Spinal cord (tissue), 10 donors: ENCODE data around the gene MYO6. TPM values are rescaled to one million over a fixed set of nuclear protein-coding genes. Genes with fewer than 3 reads are reported as not detected.

Source experiments
- DNase-seq, 6 donors: peaks; one replicate each; pipeline versions ENCODE4 v3.0.0 to v3.0.0-alpha.2; 2013 to 2015; ENCODE audit warnings: low spot score in 6 of 6, low read depth in 4 of 6
- H3K27ac ChIP-seq: one replicate; pipeline ENCODE4 v1.5.1; 2013; ENCODE audit warnings: low read depth, low read length, control low read depth
- H3K27me3 ChIP-seq: one replicate; pipeline ENCODE4 v1.6.1; 2013; ENCODE audit warnings: low read length; ENCODE audit not compliant: control insufficient read depth, insufficient read depth
- H3K36me3 ChIP-seq: one replicate; pipeline ENCODE4 v1.6.1; 2013; ENCODE audit warnings: low read length; ENCODE audit not compliant: control insufficient read depth, insufficient read depth
- H3K4me1 ChIP-seq: one replicate; pipeline ENCODE4 v1.6.1; 2013; ENCODE audit warnings: low read length; ENCODE audit not compliant: control insufficient read depth, insufficient read depth
- H3K4me3 ChIP-seq: one replicate; pipeline ENCODE4 v1.5.1; 2013; ENCODE audit warnings: low read depth, low read length, control low read depth
- H3K9me3 ChIP-seq: one replicate; pipeline ENCODE4 v1.6.1; 2013; ENCODE audit warnings: low read length; ENCODE audit not compliant: control insufficient read depth, insufficient read depth
- WGBS: methylation state at CpG from one replicate; pipeline ENCODE4 v1.1.5; 2013; ENCODE audit warnings: missing lambda C conversion rate; ENCODE audit not compliant: insufficient coverage; 5-methylcytosine and 5-hydroxymethylcytosine counted together
- polyA plus RNA-seq, 2 donors: library from polyadenylated mRNA; unstranded; fragments of 120-200 nt; gene quantifications; one replicate each; pipeline ENCODE4 v1.2.1, GENCODE V29; 2013; ENCODE audit not compliant: insufficient read length in 2 of 2
- total RNA-seq, 2 donors: library from RNA; depleted of rRNA in 1 of 2; stranded (reverse); fragments of 120-200 nt in 1 of 2; fragments of >200 nt in 1 of 2; gene quantifications; one replicate each; pipeline versions ENCODE4 v1.2.3 to v1.2.4, GENCODE V29; 2013 to 2014
- donor health status: healthy.

MYO6 gene
- total and polyA plus RNA-seq, 4 donors, result 25.5 to 38.5 (median 29.8) TPM

- Histone ChIP-seq H3K9me3 (no peaks in the 10 kb centered on the region), H3K27ac (no peak overlapping the region), H3K36me3 (no peaks in the 10 kb centered on the region), H3K4me1 (peaks cover 13% of the 10 kb centered on the region), H3K4me3 (no peak overlapping the region), H3K27me3 (no peaks in the 10 kb centered on the region)
- peak in 3 of 6 donors; percentile 44 to 84 (median 66) for DNase-seq
- 29% methylated on average over 3 of the region's 5 CpGs for WGBS
Measured at GRCh38 chr6:75932067-75932466, 183.0 kb downstream of the MYO6 start.

DNA sequence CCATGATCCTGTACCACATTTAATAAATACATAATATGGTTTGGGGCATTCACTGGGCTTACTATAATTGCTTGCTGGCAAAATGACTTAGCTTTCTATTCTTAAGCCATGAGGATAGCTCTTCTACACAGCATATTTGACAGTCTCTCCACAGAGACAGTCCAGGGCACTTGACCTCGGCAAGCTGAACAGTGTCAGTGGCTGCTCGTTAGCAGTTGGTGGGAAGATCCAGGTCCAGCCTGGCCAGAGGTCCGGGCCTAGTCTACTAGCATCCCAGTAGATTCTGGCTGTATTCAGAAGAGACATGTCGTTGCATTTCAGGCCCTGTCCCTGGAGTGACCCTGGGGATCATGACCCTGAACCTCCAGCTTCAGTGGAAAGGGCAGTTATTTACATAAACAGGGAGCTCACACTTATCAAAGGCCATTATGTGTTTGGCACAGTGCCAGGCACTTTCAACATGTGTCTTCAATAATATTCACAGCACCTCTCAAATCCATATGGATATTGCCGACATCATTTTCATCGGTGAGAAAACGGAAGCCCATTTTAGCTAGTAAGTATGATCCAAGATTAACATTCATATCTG, 184.4 kb downstream of the MYO6 start:
- Histone ChIP-seq H3K36me3 (no peaks in the 10 kb centered on the region), H3K9me3 (no peaks in the 10 kb centered on the region), H3K27me3 (no peaks in the 10 kb centered on the region), H3K4me1 (peaks cover 13% of the 10 kb centered on the region), H3K4me3 (no peak overlapping the region), H3K27ac (no peak overlapping the region)
- WGBS, result 61% methylated on average over 4 of the region's 7 CpGs
- no peak for DNase-seq

DNA sequence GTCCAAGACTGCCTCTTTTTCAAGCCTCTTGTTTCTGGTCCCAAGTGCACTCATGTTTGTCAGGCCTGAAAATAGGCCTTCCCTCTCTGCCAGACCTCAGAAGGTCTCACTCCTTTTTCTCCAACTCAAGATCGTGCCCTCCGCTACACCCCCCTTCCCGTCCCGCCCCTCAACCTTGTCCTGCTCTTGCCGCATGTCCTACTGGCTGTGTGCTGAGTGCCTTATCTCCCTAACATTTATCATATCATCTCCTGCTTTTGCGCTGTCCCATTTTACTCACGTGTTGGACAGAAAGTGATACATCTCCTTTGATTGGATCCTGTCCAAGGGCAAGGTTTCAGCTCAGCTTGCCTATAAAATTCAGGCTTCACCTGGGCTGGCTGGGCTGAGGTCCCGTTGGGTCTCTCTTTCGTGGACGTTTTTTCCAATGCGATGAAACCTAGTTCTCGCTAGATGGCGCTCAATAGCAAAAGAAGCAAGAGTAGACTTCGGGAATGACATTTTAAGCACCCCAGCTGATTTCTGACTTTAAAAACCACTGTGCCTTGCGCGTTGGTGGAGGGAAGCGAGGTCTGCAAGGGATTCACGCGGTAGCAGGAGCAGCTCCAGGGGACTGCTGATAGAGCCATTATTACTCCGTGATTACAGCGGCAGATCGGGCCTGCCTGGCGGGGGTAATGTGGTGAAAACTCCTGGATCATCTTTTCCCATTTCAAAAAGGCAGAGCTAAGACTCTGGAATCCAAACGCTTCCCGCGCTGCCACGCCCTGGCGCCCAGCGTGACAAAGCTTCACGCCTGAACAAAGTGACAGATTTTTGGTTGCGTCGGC, 185.8 kb downstream of the MYO6 start:
- H3K4me1 ChIP-seq, result peaks cover 13% of the 10 kb centered on the region
- DNase-seq, result peak; percentile 58 to 98 (median 79)
- 6% methylated on average over 27 of the region's 32 CpGs for WGBS
- H3K27ac ChIP-seq, result peak overlapping the region; percentile 7
- no peaks in the 10 kb centered on the region for H3K27me3 ChIP-seq
- peak overlapping the region; percentile 49 for H3K4me3 ChIP-seq
- H3K36me3 ChIP-seq, result no peaks in the 10 kb centered on the region
- H3K9me3 ChIP-seq, result no peaks in the 10 kb centered on the region

DNA sequence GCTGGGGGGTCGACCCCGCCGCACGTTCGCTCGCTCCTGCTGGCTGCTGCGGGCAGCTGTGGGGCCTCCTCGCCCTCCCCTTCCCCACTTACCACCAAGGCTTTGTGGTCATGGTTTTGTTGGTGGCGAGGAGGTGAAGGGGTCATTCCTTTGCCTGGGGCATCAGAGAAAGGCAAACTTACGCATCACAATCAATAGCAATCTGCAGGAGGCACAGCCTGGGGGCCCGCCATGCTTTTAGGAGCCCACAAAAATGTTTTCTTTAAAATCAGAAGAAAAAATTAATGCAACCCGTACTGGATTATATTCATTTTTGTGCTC, 186.4 kb downstream of the MYO6 start:
- no peaks in the 10 kb centered on the region for H3K27me3 ChIP-seq
- DNase-seq, result no peak
- 71% methylated on average over 2 of the region's 12 CpGs for WGBS
- H3K36me3 ChIP-seq, result no peaks in the 10 kb centered on the region
- peak overlapping the region; percentile 7 for H3K27ac ChIP-seq
- H3K9me3 ChIP-seq, result no peaks in the 10 kb centered on the region
- peak overlapping the region; percentile 49 for H3K4me3 ChIP-seq
- peaks cover 13% of the 10 kb centered on the region for H3K4me1 ChIP-seq

DNA sequence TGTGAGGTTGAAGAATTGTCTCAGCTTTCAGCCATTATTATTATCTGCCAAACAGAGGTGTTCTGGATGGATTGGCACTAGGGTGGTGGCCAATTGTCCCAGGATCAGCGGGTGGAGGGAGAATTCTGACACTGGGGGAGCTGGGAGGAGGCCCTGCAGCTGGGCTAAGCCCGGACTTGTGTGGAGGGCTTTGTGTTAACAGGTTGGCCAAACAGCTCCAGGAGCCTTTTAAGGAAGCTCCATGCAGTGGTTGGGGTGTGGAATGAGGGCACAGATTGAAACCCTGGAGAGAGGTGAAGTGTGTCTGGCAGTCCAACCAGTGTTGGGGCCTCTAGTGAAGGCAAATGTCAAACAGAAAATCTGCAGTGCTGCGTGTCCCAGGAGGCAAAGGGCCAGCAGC, 187.6 kb downstream of the MYO6 start:
- H3K36me3 ChIP-seq, result no peaks in the 10 kb centered on the region
- no peak overlapping the region for H3K4me3 ChIP-seq
- no peak for DNase-seq
- no peaks in the 10 kb centered on the region for H3K27me3 ChIP-seq
- H3K9me3 ChIP-seq, result no peaks in the 10 kb centered on the region
- WGBS, result 86% methylated on average over 3 of the region's 3 CpGs
- no peak overlapping the region for H3K27ac ChIP-seq
- H3K4me1 ChIP-seq, result peaks cover 13% of the 10 kb centered on the region

- no CpG with 5 or more reads among the region's 2 CpGs for WGBS
- DNase-seq, result peak in 2 of 6 donors; percentile 51 to 64
- Histone ChIP-seq H3K36me3 (no peaks in the 10 kb centered on the region), H3K27me3 (no peaks in the 10 kb centered on the region), H3K9me3 (no peaks in the 10 kb centered on the region), H3K27ac (no peak overlapping the region), H3K4me1 (peaks cover 13% of the 10 kb centered on the region), H3K4me3 (no peak overlapping the region)
Measured at GRCh38 chr6:75937846-75938245, 188.8 kb downstream of the MYO6 start.

GRCh38 chr6:75940564-75940963, 191.5 kb downstream of the MYO6 start:
- Histone ChIP-seq H3K36me3 (no peaks in the 10 kb centered on the region), H3K27me3 (no peaks in the 10 kb centered on the region), H3K4me3 (no peak overlapping the region), H3K27ac (no peak overlapping the region), H3K4me1 (peaks cover 5% of the 10 kb centered on the region), H3K9me3 (no peaks in the 10 kb centered on the region)
- peak in 1 of 6 donors; percentile 40 for DNase-seq
- 70% methylated on average over 3 of the region's 4 CpGs for whole genome bisulfite sequencing

- no peaks in the 10 kb centered on the region for H3K27me3 ChIP-seq
- no peak overlapping the region for H3K27ac ChIP-seq
- H3K4me3 ChIP-seq, result no peak overlapping the region
- no CpG with 5 or more reads among the region's 1 CpG for WGBS
- H3K4me1 ChIP-seq, result peaks cover 5% of the 10 kb centered on the region
- no peaks in the 10 kb centered on the region for H3K9me3 ChIP-seq
- no peak for DNase-seq
- no peaks in the 10 kb centered on the region for H3K36me3 ChIP-seq
Measured at GRCh38 chr6:75941509-75941908, 192.5 kb downstream of the MYO6 start.

DNA sequence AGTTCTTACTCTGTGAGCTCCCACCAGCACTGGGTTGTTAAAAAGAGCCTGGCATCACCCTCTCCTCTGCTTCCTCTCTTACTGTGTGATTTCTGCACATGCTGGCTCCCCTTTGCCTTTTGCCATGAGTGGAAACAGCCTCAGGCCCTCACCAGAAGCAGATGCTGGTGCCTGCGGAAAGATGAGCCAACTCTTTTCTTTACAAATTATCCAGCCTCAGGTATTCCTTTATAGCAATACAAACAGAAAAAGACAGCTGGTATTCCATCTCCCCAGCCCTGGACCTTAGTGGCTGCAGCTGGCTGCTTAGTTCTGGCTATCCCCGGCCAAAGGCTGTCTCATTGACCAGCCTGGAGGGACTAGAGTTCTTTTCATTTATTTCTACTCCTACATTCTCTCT, 194.3 kb downstream of the MYO6 start:
- H3K4me3 ChIP-seq, result no peak overlapping the region
- 41% methylated on average over 2 of the region's 2 CpGs for WGBS
- no peaks in the 10 kb centered on the region for H3K27me3 ChIP-seq
- no peaks in the 10 kb centered on the region for H3K9me3 ChIP-seq
- no peak overlapping the region for H3K27ac ChIP-seq
- DNase-seq, result peak in 1 of 6 donors; percentile 20
- no peaks in the 10 kb centered on the region for H3K36me3 ChIP-seq
- H3K4me1 ChIP-seq, result peaks cover 5% of the 10 kb centered on the region
